ENCODE results near the gene SLC25A5.
"Not testable (repeated sequence)": the region's sequence is repeated elsewhere in the genome, so short reads cannot be mapped to it uniquely, and the experiment has no call there.

Gene SLC25A5

GRCh38 chrX:119477812-119478232 lies 9.6 kb downstream of the SLC25A5 start:
- no peak for DNase-seq (ENCODE audit: low read depth in 2 of 2)

DNA sequence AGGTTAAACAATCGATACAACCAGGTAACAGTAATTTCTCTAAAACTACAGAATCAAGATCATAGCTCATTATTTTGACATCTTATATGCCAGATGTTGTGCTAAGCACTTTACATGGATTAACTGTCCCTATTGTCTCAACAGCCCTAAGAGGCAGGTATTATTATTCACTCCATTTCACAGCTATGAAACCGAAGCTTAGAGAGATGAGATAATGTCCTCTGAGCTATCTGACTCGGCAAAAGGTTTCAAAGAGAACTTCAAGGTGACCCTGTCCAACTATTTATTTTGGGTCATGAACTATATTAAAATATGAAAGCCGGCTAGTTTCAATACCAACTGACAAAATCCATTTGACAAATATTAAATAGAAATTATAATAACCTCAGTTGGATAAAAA lies 10.3 kb downstream of the SLC25A5 start:
- no peak for DNase-seq (ENCODE audit: low read depth in 2 of 2)

DNA sequence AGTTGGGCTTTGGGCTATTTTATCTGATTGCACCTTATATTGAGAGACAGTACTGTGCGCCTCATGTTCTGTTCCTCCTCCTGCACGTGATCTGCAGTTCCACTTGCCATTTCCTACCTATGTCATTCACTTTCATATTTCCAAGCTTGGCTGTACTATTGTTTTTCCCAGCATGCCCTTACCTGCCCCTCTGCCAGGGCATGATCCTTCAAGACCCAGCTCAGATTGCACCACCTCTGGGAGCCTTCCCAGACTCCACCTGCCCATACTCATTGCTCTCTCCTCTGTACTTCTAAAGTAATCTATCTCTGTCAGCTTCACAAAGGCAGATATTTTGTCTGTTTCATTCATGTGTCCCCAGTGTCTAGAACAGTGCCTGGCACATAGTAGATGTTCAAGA lies 11.6 kb downstream of the SLC25A5 start:
- DNase-seq (ENCODE audit: low read depth in 2 of 2), result no peak

- no peak for DNase-seq (ENCODE audit: low read depth in 2 of 2)
Measured at GRCh38 chrX:119481323-119481801, 13.1 kb downstream of the SLC25A5 start.

- DNase-seq (ENCODE audit: low read depth in 2 of 2), result no peak
Measured at GRCh38 chrX:119482041-119482440, 13.8 kb downstream of the SLC25A5 start.

DNA sequence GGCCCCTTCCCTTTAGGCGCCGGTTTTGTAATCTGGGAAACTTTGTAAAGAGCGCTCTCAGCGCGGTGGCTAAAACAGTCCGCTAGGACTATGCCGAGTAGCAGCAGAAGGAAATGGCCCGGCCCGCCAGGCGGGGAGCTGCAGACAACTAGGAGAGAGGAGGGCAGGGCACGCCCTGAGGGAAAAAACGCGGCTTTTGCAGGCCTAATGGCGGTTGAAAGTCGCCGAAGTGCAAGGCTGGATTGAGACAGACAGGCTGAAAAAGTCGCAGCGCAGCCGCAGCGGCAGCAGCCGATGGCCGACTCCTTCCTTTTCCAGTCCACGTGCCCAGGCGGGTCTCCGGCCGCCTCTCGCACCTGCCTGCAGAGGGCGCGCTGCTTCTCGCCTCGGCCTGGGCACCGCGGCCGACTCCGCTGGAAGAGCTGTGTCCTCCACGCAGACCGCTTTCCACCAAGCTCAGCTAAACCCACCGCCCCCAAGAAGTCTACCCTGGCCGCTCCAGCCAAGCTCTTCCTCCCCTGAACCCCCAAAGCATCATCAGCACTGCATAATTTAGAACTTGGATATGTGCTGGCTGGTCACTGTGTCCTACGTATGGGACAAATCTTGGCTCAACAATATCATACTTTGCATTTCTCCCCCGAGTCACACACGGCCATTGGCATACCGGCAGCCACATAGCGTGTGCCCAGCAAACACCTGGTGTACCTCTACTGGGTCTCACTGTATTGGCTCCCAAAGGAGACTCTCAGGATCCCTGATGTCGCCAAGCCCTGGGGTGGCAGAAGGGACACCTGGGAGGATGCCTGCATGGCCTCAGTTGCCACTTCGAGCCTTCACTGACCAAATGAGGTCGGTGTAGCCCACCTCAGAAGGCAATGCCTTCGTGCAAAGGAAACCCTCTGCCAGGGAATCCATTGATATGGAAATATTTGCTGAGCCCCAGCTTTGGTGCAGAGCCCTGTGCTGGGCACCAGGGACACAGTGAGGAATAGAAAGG lies 14.5 kb downstream of the SLC25A5 start:
- peak; percentile 15 to 41 for DNase-seq (ENCODE audit: low read depth in 2 of 2)

DNA sequence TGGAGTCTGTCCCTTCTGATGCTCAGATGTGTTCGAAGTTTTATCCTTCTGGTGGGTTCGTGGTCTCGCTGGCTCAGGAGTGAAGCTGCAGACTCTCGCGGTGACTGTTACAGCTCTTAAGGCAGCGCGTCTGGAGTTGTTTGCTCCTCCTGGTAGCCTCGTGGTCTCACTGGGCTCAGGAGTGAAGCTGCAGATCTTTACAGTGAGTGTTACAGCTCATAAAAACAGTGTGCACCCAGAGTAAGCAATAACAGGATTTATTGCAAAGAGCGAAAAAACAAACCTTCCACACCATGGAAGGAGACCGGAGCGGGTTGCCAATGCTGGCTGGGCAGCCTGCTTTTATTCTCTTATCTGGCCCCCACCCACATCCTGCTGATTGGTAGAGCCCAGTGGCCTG lies 18.5 kb downstream of the SLC25A5 start:
- no peak for DNase-seq (ENCODE audit: low read depth in 2 of 2)

- not testable (repeated sequence) for DNase-seq (ENCODE audit: low read depth in 2 of 2)
Measured at GRCh38 chrX:119487766-119488165, 19.5 kb downstream of the SLC25A5 start.

DNA sequence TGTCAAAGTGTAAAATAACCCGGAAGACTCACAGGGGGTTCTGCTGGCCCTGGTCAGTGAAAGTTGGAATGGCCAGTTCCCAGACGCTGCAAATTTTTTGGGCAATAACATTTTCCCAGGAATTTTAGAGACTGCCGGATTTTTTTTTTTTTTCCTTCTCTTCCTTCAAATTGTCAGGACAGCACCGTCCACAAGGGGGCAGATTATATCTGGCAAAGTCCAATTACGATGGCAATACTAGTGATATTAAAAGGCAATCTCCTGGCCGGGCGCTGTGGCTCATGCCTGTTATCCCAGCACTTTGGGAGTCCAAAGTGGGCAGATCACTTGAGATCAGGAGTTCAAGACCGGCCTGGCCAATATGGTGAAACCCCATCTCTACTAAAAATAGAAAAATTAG lies 20.5 kb downstream of the SLC25A5 start:
- peak in 1 of 2 donors; percentile 4 for DNase-seq (ENCODE audit: low read depth in 2 of 2)

GRCh38 chrX:119489212-119490074 lies 21.2 kb downstream of the SLC25A5 start:
- no peak for DNase-seq (ENCODE audit: low read depth in 2 of 2)

DNA sequence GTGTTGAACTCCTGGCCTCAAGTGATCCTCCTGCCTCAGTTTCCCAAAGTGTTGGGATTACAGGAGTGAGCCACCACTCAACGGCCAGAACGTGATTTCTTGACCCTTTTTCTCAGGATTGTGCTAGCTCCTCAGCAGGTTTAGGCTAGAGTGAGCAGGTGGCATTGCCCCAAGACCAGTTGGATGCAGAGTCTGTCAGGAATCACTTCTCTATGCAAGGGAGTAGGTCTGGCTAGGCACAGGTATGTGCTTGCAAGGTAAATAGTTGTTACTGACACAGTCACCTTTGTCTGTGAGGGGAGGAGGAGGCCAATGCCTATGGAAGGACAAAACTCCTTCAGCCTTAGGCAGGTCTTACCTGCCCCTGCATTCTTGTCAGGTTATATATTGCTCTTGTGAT lies 24.2 kb downstream of the SLC25A5 start:
- DNase-seq (ENCODE audit: low read depth in 2 of 2), result no peak

GRCh38 chrX:119493851-119494495 lies 25.7 kb downstream of the SLC25A5 start:
- not testable (repeated sequence) for DNase-seq (ENCODE audit: low read depth in 2 of 2)

DNA sequence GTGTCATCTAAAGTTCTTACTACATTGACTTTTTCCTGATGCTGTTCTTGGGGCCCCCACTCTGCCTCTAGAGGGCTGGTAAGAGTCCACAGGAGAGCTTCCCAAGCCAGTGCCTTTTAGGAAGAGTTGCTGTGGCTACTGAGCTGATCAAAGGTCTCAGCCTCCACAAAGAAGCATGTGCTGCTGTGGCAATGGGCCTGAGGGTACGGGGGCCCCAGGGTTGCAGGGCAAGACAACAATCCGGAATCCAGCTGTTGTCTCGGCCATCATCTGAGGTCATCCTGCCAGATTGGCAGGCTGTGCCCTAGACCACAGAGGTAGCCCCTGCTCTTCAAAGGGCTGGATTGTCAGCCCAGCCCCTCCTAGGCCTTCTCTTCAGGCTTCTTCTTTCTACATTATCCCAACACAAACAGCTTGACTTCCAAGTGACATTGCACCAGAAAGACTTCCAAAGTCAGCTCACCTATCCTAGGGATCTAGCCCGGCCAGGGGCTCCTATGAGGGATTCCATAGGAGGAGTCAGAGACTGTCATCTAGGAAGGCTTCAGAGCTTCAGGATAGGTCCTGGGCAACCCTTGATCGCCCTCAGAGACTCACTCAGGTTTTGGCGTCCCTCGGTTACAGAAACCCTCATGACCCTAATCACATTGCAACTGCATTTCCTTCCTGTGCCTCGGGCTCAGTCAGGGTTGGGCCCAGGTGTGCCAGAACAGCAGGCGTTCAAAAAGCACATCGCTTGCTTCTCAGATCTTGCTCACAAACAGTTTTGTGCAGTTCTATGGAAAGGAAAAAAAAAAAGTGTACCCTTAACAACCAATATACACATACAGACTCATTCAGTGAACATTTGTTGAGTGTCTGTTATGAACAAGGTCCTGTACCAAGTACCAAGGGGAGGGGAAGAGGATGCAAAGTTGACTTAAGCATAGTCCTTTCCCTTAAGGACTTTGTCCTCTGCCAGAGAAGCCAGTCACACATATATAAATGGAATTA lies 27.8 kb downstream of the SLC25A5 start:
- DNase-seq (ENCODE audit: low read depth in 2 of 2), result no peak

DNA sequence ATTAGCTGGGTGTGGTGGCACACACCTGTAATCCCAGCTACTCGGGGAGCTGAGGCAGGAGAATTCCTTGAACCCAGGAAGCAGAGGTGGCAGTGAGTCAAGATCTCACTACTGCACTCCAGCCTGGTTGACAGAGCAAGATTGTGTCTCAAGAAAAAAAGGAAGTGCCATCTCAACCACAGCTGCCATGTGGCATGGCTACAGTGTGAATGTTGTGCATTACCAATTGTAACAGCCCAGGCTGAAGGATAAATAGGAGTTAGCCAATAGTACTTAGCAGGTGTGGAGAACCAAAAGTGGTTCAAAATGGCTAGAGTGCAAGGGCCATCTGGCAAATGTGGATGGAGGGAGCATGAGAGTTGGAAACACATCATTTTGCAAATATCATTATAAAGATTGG lies 28.9 kb downstream of the SLC25A5 start:
- DNase-seq (ENCODE audit: low read depth in 2 of 2), result no peak

- DNase-seq (ENCODE audit: low read depth in 2 of 2), result no peak
Measured at GRCh38 chrX:119500061-119500800, 32.0 kb downstream of the SLC25A5 start.

DNA sequence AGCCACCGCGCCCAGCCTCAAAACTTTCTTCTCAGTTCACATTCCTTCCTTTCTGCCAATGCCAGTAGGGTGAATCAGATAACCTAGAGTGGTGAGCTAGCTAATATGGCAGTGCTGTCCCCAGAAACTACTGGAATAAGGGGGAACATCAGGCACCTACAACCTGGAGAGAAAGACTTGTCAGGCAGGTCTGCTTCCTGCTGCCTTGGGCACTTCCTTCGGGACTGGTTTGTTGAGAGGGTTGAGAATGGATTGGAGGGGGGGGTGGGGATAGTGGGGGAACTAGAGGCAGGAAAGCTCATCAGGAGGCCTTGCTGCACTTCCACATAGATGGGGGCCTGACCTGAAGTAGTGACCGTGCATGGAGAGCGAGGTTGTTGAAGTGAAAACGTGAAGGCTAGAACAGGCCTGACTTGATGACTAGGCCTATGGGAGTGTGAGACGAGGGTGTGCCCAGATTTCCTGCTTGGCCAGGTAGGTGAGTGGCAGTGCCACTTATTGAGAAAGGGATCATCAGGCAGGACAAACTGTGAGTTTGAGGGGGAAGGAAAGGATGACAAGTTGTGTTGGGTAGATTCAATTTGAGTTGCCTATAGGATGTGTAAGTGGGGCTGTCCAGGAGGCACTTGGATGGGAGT lies 33.4 kb downstream of the SLC25A5 start:
- no peak for DNase-seq (ENCODE audit: low read depth in 2 of 2)

- DNase-seq (ENCODE audit: low read depth in 2 of 2), result no peak
Measured at GRCh38 chrX:119502727-119503483, 34.7 kb downstream of the SLC25A5 start.

DNA sequence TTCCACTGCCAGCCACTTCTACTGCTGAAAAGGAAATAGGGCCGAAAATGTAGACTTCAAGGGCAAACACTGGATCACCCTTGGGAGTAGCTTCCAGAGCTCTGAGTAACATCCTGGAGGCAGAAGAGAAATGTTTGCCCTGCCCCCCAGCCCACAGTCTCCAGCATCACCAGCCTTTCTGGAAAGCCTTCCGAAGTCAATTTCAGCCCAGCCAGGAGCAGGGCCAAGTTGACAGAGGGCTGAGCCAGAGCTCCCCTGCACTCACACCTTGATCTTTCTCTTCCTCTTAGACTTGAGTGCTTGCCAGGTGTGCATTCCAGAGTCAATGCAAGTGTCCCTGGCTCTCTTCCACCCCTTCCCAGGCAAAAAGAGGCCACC lies 35.2 kb downstream of the SLC25A5 start:
- no peak for DNase-seq (ENCODE audit: low read depth in 2 of 2)

GRCh38 chrX:119505145-119505544 lies 36.9 kb downstream of the SLC25A5 start:
- not testable (repeated sequence) for DNase-seq (ENCODE audit: low read depth in 2 of 2)
